GM18907 (cell line): Measurements from ENCODE around the gene DAPK1.

Source experiments
- ATAC-seq: cut with Tn5 transposase; IDR thresholded peaks from one replicate; pipeline ENCODE4 v1.9.1; 2021; ENCODE audit warnings: mild to moderate bottlenecking, moderate library complexity; ENCODE audit not compliant: unreplicated experiment

DAPK1 gene

DNA sequence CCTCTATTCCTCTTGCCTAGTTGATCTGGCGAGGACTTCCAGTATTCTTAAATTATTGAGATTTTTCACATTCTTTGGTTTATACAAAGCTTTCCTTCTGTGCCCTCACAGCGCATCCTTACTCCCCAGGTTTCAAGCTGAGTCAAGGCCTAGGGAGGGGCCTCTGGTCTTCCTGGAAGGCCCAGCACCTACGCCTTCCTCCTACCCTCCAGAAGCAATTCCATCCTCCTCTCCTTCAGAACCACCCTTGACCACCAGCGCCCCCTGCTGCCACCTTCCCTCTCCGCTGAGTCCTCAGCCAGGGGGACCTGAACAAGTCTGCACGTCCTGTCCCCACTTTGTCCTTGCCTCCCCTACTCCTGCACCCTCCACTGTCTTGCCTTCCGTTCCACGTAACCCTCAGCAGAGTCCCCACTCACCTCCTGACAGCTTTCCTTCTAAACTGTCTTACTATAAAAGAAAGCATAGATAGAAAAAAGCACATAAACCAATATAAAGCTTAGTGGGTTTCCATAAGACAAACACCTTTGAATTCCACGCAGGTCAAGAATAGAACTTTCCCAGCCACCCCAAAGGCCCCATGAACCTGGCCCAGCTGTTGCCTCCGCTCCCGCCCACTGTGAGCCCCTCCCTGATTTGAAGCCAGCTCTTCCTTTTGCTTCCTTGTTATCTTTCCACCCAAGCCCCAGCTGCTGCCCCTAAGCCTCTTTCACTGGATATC, 165.3 kb downstream of the DAPK1 start:
- ATAC-seq: no peak

DNA sequence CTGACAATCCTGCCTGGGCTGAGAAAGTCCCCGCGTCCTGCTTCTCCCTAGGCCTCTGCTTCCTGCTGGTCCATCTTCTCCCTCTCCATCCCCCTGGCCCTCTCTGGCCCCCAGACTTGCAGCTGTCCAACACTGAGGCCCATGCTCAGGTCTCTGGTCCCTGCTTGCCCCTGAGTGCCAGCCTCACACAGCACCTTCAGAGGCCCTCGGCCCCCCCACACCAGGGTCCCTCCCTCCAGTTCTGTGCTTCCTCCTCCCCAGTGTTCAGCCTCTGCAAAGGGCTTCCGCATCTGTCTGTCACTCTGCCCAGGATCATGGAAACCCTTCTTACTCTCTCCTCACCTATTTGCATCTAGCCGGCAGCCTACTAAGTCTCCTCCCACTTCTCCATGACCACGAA, 165.9 kb downstream of the DAPK1 start:
- ATAC-seq: no peak

DNA sequence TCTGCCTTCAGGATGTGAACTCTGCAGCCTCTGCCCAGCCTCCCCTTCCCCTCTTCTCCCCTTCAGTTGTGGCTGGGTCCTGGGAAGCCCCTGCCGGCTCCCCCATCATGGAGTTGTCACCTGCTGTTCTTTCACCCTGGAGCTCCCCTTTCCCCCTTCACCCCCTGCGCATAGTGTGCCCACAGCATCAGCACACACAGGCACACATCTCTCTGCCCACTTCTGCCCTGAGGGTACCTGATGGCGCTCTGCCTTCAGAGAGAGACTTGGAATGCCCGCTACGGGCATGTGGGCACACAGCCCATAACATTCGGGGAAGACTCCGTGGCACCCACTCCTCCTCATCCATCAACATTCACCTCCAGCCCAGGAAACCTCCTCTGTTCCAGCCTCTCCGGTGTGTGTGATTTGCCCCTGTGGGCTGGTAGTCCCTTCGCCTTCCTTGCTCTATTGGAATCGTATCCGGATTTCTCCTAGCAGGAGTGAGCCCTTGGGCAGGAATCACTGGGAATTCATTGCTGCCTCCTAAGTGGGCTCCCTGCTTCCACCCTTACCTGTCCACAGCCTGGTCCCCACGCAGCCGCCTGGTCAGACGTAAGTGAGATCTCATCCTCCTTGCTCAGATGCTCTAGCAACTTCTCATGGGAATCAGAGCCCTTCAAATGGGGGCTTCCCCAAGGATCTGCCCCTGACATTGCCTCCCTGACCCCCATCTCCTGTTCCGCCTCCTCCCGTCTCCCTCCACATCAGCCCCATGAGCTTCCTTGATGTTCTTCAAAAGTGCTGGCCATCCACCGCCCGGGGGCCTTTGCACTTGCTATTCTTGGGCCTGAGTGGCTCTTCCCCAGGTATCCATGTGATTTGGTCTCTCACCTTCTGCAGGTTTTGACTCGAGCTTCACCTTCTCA, 166.7 kb downstream of the DAPK1 start:
- no peak for ATAC-seq

DNA sequence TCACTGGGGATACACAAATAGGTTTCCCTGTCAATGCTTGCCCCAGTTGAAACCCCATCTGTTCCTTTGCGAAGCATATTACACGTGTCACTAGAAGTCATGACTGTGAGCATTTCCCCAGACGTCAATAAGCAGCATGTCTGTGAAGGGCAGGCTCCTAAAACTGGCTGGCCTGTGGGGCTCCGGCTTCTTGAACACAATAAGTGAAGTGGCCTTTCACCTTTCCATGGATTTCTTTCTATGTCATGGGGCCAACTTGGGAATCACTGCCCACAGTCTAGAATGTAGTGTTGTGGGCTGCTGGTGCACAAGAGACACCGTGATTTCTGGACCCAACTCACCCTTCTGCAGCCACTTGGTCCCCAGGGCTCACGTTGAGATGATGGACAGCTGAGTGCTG, 167.8 kb downstream of the DAPK1 start:
- ATAC-seq: no peak

DNA sequence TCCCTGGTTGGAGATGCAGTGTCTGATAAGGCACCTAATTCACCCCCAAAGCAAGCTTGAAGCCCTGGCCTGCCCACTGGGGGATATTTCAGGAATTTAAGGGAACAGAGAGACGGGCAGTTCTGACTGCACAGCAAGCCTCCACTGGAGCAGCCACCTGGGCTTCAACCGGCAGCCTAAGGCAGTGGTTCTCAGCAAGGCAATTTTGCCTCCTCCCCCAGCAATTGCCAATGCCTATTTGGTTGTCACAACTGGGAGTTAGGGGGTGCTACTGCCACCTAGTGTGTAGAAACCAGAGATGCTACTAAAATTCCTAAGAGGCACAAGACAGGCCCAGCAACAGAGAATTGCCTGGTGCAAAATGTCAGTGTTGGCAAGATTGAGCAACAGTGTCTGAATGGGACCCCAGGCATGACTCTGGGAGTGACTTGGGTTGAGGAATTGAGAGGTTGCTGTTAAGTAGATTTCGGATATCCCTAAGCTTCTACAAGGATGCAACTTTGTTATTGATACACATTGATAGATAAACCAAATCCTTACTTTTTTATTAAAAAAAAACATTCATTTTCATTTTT, 169.6 kb downstream of the DAPK1 start:
- no peak for ATAC-seq

DNA sequence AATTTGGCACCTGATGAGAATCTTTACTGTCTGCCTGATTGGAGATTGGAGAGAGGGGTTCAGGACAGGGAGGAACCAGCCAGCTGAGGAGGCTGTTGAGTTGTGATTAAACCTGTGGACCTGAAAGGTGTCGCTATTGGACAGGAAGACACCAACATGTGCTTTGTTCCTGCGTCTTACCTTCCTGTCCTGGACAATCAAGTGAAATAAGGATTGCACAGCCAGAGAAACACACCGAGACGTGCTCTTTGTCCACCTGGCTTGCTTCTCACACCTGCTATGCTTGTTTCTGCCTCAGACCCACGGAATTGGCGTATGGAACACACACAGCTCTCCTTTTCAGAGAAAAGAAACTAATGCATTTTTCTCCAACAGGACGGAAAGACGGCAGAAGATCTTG, 170.6 kb downstream of the DAPK1 start:
- ATAC-seq: no peak

DNA sequence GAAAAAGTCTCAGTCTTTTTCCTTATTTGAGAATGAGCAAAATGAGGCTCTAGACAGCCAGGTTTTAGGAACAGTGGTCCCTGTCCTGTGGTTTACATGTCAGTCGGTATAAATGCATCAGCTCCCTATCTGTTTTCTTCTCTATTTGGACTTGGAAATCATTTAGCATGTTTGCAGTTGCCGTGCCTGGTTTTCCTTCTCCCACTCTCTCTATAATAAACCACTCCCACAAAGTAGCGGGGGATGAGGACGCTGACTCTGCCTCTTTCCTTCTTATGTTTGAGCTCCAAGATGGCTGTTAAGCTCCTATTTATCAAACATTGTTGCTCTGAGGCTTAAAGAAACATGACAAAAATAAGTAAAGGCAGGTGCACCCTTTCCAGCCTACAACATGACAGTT, 171.1 kb downstream of the DAPK1 start:
- no peak for ATAC-seq

DNA sequence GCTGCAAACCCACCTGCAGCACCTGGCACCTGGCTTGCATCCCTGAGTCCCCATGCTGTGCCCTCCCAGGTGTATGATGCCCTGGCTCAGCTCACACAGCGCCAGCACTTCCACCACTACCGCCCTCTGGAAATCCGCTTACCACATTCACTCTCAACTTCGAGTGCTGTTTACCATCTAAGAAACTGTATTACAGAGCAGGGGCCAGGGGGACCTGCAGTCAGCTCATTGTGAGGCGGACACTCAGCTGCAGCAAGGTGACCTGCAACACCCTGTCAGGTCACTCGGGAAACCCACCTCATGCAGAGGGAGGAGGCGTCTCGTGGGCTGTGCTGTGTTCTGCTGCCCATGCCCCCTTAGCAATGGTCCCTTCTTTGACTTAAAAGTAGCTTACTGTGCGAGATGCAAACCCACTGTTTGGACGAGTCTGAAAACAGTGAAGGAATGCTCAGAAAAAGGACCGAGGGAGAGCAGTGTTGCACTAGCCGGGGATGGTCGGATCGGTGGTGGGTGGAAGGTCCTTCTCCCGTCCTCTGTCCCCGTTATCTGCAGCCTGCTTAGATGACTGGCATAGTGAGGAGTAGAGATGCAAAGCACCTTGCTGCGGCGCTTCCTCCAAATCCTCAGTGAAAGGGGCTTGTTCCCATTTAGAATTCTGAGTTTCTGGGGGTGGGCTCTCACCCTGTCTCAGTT, 173.1 kb downstream of the DAPK1 start:
- no peak for ATAC-seq

DNA sequence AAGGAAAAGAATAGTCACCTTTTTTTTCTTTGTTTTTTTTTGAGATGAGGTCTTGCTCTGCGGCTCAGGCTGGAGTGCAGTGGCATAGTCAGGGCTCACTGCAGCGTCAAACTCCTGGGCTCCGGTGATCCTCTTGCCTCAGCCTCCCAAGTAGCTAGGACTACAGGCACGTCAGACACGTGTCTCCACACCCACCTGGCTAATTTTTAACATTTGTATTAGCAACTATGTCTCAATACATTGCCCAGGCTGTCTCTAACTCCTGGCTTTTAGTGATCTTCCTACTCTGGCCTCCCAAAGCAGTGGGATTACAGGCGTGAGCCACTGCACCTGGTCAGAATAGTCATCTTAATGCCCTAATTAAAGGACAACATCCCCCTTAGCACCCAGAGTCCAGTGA, 173.8 kb downstream of the DAPK1 start:
- no peak for ATAC-seq

DNA sequence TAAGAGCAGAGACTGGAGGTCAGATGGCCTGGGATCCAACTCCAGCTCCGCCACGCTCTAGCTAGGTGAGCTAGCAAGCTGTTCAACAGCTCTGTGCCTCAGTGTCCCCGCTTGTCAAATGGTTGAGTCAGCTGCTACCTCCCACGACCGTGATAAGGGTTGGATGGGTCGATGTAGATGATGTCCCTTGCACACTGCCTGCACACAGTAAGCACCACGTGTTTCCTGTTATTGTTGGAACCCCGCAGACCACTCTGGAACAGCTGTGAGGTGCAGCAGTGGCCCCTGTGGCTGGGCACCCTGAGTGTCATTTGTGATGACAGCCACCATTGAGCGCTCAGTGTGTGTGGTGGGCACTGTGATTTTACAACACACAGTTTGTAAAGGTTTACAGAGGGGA, 174.3 kb downstream of the DAPK1 start:
- ATAC-seq: no peak

DNA sequence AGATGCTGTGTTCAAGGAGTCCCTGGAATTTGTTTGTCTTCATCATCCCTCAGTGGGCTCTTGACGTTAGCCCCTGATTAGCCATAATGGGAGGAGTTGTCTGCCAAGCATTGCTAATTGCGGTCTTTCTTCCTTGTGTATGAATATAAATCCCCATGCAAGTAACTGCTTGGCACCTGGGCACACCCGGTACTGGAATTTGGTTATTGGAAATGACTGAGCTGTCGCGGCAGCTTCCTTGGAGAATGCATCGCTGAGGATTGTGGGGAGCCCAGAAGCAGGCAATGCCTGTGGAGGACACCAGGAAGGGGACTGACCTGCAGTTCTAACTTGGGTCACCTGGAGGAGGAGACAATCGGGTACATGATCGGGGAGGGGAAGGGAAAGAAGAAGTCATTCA, 174.9 kb downstream of the DAPK1 start:
- ATAC-seq: no peak

DNA sequence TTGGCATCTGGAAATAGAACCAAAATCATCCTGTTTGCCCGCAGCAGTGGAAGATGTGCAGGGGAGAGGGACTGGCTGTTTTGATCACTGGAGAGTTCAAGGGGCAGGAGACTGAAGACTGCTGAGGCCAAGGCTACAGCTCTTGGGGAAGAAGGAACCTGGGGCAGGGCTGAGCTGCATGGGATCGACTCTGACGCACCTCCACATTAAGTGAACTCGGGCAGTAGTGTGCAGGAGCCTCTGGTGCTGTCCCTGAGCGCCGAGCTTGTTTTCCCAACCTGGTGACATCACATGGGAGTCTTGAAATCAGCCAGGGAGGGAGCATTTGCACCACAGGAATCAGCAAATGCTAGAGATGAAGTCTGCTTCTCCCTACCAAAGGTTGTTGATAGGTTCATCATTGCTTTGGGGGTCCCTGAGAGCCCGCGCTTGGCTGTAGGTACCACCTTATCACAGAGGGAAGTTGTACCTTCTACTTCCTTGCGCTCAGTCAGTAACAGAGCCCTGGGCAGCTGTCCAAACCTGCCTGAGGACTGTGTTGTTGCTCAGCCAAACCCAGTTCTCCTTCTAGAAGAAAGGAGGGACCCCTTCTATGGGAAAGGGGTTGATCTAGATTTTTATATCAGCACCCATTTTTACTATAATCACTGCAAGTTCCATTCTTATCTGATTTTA, 175.9 kb downstream of the DAPK1 start:
- ATAC-seq: no peak

DNA sequence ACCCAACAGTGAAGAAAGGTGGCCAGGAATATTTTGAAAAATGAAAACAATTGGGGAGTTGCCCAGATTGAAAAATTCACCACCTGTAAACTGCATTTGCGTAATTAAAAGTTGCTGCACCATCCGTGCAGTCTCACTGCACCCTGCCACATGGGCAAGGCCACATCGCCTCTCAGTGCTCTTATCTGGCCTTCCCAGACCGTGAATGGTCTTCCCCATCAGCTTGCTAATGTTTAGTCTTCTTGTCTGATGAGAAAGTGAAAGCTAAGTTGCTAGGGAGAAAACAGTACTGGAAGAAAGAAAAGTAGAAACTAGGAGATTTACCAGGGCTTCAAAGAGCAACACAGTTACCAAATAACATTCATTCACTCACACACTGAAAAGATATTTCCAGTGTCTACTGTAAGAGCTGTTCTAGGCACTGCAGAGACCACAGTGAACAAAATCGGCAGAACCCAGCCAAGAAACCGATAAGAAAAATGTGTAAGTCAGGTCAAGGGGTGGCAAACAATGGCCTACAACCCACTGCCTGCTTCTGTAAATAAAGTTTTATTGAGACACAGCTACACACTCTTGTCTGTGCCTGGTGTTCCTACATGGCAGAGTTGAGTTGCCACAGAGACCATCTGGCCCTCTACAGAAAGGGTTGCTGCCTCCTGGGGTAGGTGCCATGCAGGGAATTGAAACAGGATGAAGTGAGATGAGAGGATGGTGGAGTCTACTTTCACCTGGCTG, 177.1 kb downstream of the DAPK1 start:
- no peak for ATAC-seq

DNA sequence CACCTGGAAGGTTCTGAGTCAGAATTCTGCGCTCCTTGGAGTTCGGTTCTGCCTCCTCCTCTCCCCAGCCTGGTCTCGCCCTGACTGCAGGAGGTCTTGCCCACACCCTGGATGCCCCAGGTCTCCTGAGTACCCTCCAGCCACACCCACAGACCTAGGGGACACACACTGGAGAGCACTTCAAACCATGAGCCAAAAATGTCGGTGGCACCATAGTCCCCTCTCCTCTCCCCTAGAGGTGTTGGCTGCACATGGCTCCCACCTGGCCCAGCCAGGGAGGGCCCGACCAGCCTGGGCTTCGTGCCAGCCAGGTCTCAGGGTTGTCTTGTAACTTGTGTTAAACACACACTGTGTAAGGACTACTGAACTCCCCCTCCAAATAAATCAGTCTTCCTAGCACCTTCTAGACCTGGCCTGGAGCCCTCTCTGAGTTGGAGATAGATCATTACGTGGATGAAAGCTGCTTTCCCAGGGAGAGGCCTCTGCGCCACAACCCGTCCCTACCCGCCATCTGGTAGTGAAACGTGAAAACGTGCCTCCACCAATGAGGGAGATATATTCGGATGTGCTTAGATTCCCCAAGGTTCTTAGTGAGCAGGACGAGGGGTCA, 178.3 kb downstream of the DAPK1 start:
- ATAC-seq: no peak

DNA sequence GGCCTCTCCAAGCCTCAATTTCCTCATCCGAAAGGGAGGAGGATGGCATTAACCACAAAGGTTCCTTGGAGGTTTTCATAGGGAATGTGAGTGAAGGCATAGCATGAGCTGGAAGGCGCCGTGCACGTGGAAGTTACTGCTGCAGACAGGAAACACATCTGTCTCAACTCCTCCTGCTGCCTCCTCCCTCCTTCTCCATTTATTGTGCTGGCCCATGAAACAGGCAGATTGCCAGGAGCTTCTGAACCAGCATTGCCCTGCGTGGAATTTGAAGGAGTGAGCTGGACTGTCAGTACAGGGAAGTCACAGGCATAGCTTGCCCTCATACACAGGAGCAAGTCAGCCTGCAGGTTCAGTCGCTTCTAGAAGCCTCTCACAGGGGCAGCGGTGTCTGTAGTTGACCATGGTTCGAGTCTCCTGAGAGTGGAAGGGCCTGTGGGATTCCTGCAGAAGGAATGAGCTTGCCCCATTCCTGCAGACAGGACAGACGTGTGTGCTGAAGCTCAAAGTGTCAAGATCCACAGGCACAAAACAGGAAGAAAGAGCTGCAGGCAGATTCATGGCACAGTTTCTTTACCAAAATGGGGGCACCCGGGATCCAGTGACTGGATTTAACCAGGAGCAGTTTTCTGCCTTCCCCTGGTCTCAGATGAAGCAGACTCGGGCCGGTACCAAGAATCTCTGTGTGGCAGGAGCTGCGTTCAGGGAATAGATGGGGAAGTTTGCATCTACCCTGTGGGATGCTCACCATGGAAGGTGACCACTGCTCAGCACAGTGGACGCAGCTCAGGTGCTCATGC, 179.5 kb downstream of the DAPK1 start:
- ATAC-seq: no peak

DNA sequence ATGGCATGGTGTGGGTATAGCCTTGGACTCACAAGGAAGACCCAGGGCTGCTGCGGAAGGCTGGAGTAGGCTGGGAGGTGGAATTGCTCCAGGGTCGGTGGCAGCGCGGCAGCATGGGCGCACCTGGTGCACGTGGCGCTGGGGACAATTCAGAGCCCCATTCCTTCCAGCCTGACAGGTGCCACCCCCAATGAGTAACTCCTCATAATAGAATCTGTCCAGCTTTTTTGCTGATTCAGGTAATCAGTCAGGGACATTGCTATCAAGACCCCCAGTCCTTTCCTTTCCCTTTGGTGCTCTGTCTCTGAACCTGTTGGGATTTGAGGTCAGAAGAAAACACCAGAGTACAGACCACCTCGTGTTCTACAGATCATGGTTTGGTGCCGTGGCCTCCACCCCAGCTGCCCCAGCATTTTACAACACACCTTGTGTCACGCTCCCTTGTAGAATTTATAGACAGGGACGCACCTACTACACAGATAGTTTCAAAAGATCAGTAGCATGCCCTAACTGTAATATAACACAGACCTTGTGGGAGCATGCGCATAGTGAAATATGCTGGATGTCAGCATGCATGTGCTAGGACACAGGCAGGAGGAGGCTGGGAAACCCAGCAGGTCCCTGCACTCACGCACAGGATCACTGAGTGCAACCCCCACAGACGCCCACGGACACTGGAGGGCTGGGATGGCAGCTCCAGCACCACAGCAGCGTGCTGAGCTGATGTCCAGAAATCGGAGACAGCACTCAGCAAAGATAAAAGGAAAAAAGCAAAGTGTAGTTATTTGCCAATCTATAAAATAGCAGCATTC, 180.3 kb downstream of the DAPK1 start:
- no peak for ATAC-seq

DNA sequence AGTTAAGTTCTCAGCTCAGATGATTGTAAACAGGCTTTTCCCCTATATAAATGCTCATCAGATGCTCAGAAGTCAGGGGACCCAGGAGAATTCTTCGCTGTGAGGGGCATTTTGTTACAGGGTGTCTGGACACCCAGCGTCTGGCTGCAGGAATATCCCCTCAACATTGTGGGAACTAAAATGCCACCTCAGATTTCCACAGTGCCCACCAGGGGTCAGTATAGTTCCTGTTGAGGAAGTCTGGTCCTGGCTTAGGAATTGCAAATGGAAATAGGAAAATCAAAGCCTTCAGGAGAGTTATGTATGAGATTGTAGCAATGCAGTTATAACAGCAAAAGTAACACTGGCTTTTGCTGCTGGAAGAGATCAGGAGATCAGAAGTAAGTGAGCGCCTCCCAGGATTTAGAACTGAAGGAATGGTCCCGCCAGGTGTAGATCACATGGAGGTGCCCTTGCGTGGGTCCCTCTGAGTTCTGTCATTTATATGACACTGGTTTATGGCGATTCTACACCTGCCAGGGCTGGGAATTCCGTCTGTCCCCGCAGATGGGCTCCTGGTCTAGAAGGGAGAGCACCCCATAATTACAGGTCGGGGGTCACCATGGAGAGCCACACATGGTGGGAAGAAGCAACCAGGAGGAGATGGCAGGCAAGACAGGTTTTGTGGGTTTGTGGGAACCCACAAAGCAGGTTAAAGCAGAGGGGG, 181.1 kb downstream of the DAPK1 start:
- ATAC-seq: no peak
